Measurements from ENCODE around the gene ALDH3A1. TPM values are rescaled to one million over a fixed set of nuclear protein-coding genes. Genes with fewer than 3 reads are reported as not detected.

ALDH3A1 gene
- polyA plus RNA-seq, 1 donor from 2014 or later, result 0.10 TPM

DNA sequence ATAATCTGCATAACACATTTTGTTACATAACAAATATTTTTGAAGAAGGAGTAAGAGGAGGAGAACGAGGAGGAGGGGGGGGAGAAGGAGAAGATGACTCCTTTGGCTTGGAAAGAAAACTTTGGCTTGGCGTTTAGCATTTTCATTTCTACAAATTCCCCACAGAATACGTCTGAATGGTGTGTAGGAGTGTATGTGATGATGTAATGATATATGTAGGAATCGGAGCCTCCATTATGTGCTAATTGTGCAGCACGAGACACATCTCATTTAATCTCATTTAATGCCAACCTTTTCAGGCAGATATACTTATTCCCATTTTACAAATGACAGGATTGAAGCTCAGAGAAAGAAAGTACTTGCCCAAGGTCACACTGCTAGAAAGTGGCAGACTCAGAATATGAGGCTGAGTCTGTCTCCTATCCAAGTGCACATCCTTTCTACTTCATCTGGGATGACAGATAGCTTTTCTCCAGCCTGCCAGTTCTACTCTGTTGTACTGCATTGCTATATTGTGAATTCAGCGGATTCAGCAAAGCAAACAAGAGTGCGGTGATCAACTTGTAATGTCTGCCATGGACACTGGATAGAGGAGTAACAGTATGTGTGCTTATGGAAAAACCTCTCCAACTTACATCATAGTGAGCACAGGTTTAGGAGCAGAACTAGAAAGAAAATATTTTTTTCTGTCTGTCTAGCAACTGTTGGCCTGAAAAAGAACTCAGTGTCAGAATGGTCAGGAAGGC, 21.3 kb downstream of the ALDH3A1 start:
- no peak for TF ChIP-seq POLR2AphosphoS5 (IDR thresholded peaks at IDR 0.05)
- no peak for TF ChIP-seq EP300 (conservative IDR thresholded peaks at IDR 0.05; ENCODE audit: poor library complexity, severe bottlenecking)
- TF ChIP-seq, protein P1, sequence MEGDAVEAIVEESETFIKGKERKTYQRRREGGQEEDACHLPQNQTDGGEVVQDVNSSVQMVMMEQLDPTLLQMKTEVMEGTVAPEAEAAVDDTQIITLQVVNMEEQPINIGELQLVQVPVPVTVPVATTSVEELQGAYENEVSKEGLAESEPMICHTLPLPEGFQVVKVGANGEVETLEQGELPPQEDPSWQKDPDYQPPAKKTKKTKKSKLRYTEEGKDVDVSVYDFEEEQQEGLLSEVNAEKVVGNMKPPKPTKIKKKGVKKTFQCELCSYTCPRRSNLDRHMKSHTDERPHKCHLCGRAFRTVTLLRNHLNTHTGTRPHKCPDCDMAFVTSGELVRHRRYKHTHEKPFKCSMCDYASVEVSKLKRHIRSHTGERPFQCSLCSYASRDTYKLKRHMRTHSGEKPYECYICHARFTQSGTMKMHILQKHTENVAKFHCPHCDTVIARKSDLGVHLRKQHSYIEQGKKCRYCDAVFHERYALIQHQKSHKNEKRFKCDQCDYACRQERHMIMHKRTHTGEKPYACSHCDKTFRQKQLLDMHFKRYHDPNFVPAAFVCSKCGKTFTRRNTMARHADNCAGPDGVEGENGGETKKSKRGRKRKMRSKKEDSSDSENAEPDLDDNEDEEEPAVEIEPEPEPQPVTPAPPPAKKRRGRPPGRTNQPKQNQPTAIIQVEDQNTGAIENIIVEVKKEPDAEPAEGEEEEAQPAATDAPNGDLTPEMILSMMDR (IDR thresholded peaks at IDR 0.05; ENCODE audit: poor library complexity, severe bottlenecking), result no peak
- no peak for TF ChIP-seq SMC3 (conservative IDR thresholded peaks at IDR 0.05; ENCODE audit: poor library complexity)
- no peak for TF ChIP-seq MXI1 (conservative IDR thresholded peaks at IDR 0.05; ENCODE audit: poor library complexity, severe bottlenecking)
- TF ChIP-seq RAD21 (conservative IDR thresholded peaks at IDR 0.05), result no peak
- no peak for TF ChIP-seq TAF1 (IDR thresholded peaks at IDR 0.05; ENCODE audit: low read depth)
- no peak for TF ChIP-seq EZH2 (IDR thresholded peaks at IDR 0.05; ENCODE audit: borderline replicate concordance, insufficient read depth, low read length, poor library complexity, severe bottlenecking)
- no peak for TF ChIP-seq REST (IDR thresholded peaks at IDR 0.05; ENCODE audit: borderline replicate concordance)
- H3F3A ChIP-seq (ENCODE audit: insufficient read depth, low read length, poor library complexity, severe bottlenecking), result no peaks in the 10 kb centered on the region
- no peaks in the 10 kb centered on the region for H3K79me2 ChIP-seq (replicated peaks; ENCODE audit: insufficient read depth, low read length)
- no peaks in the 10 kb centered on the region for H3K9me3 ChIP-seq (ENCODE audit: low read length)
- H4K20me1 ChIP-seq (ENCODE audit: insufficient read depth), result no peaks in the 10 kb centered on the region
- H3K4me2 ChIP-seq (ENCODE audit: low read length), result no peak overlapping the region
- H2AFZ ChIP-seq (ENCODE audit: low read depth, low read length), result no peak overlapping the region
- no peaks in the 10 kb centered on the region for H3K27me3 ChIP-seq (ENCODE audit: insufficient read depth, low read depth, low read length)
- H3K27ac ChIP-seq (ENCODE audit: low read length), result no peak overlapping the region
- no peaks in the 10 kb centered on the region for H3K9me2 ChIP-seq (ENCODE audit: insufficient read depth, low read length)
- H3K36me3 ChIP-seq (ENCODE audit: insufficient read depth, low read length), result no peaks in the 10 kb centered on the region
- H3K4me3 ChIP-seq (ENCODE audit: low read length), result no peak overlapping the region
- H3K9ac ChIP-seq (ENCODE audit: low read length), result no peak overlapping the region

DNA sequence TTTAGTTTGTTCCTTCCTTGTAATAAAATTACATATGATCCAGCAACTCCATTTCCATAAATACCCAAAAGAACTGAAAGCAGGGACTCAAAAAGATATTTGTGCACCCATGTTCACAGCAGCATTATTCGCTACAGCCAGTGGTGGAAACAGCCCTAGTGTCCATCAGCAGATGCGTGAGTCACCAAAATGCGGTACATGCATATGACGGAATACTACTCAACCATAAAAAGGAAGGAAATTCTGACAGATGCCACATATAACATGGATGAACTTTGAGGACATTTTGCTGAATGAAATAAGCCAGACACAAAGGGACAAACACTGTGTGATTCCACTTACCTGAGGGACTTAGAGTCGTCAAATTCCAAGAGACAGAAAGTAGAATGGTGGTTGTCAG, 22.6 kb downstream of the ALDH3A1 start:
- TF ChIP-seq EP300 (conservative IDR thresholded peaks at IDR 0.05; ENCODE audit: poor library complexity, severe bottlenecking), result no peak
- TF ChIP-seq REST (IDR thresholded peaks at IDR 0.05; ENCODE audit: borderline replicate concordance), result no peak
- no peak for TF ChIP-seq SMC3 (conservative IDR thresholded peaks at IDR 0.05; ENCODE audit: poor library complexity)
- TF ChIP-seq, protein P1 (IDR thresholded peaks at IDR 0.05; ENCODE audit: poor library complexity, severe bottlenecking), result no peak
- no peak for TF ChIP-seq TAF1 (IDR thresholded peaks at IDR 0.05; ENCODE audit: low read depth)
- no peak for TF ChIP-seq MXI1 (conservative IDR thresholded peaks at IDR 0.05; ENCODE audit: poor library complexity, severe bottlenecking)
- TF ChIP-seq POLR2AphosphoS5 (IDR thresholded peaks at IDR 0.05), result no peak
- TF ChIP-seq EZH2 (IDR thresholded peaks at IDR 0.05; ENCODE audit: borderline replicate concordance, insufficient read depth, low read length, poor library complexity, severe bottlenecking), result no peak
- TF ChIP-seq RAD21 (conservative IDR thresholded peaks at IDR 0.05), result no peak
- Histone ChIP-seq H3K9me3 (ENCODE audit: low read length) (no peaks in the 10 kb centered on the region), H3K27me3 (ENCODE audit: insufficient read depth, low read depth, low read length) (no peaks in the 10 kb centered on the region), H2AFZ (ENCODE audit: low read depth, low read length) (no peak overlapping the region), H3K9ac (ENCODE audit: low read length) (no peak overlapping the region), H3K79me2 (replicated peaks; ENCODE audit: insufficient read depth, low read length) (no peaks in the 10 kb centered on the region), H3K4me3 (ENCODE audit: low read length) (no peak overlapping the region), H3K36me3 (ENCODE audit: insufficient read depth, low read length) (no peaks in the 10 kb centered on the region), H3K4me2 (ENCODE audit: low read length) (no peak overlapping the region), H4K20me1 (ENCODE audit: insufficient read depth) (no peaks in the 10 kb centered on the region), H3K9me2 (ENCODE audit: insufficient read depth, low read length) (no peaks in the 10 kb centered on the region), H3F3A (ENCODE audit: insufficient read depth, low read length, poor library complexity, severe bottlenecking) (no peaks in the 10 kb centered on the region), H3K27ac (ENCODE audit: low read length) (no peak overlapping the region)
